NCI-H187 treated with DMSO at 0.1 percent for 48 hours (cell line): ENCODE measurements around the gene RXFP3.
"Not testable (repeated sequence)": the region's sequence is repeated elsewhere in the genome, so short reads cannot be mapped to it uniquely, and the experiment has no call there.

Source experiments
- DNase-seq: peaks from one replicate; lab custom pipeline; 2025; lab: John Stamatoyannopoulos, UW

Gene RXFP3

DNA sequence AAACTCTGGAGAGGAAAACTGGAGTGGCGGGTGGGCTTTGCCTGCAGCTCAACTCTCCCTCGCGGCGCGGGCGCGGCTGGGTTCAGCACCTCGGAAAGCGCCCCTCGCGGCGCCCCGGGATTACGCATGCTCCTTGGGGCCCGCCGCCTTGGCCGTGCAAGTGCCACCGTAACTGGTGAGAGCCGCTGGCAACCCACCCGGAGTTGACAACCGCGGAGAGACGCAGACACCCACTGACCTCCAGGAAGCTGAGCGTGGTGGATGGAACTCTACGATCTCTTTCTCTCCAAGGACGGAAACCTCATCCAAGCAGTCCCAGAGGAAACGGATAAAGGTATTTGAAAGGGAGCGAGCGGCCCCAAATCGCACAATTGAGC, 194 bp upstream of the RXFP3 start:
- peak; percentile 12 for DNase-seq

DNA sequence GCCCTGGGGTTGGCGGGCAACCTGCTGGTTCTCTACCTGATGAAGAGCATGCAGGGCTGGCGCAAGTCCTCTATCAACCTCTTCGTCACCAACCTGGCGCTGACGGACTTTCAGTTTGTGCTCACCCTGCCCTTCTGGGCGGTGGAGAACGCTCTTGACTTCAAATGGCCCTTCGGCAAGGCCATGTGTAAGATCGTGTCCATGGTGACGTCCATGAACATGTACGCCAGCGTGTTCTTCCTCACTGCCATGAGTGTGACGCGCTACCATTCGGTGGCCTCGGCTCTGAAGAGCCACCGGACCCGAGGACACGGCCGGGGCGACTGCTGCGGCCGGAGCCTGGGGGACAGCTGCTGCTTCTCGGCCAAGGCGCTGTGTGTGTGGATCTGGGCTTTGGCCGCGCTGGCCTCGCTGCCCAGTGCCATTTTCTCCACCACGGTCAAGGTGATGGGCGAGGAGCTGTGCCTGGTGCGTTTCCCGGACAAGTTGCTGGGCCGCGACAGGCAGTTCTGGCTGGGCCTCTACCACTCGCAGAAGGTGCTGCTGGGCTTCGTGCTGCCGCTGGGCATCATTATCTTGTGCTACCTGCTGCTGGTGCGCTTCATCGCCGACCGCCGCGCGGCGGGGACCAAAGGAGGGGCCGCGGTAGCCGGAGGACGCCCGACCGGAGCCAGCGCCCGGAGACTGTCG, 976 bp downstream of the RXFP3 start:
- no peak for DNase-seq

DNA sequence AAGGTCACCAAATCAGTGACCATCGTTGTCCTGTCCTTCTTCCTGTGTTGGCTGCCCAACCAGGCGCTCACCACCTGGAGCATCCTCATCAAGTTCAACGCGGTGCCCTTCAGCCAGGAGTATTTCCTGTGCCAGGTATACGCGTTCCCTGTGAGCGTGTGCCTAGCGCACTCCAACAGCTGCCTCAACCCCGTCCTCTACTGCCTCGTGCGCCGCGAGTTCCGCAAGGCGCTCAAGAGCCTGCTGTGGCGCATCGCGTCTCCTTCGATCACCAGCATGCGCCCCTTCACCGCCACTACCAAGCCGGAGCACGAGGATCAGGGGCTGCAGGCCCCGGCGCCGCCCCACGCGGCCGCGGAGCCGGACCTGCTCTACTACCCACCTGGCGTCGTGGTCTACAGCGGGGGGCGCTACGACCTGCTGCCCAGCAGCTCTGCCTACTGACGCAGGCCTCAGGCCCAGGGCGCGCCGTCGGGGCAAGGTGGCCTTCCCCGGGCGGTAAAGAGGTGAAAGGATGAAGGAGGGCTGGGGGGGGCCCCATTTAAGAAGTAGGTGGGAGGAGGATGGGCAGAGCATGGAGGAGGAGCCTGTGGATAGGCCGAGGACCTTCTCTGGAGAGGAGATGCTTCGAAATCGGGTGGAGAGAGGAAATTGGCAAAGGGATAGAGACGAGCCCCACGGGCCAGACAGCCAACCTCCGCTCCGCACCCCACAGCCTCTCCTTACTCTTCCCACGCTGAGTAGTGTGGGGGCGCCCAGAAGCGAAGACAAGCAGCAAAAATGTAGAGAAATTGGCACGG, 1.7 kb downstream of the RXFP3 start:
- no peak for DNase-seq

- no peak for DNase-seq
These were observed 2.3 kb downstream of the RXFP3 start for GRCh38 chr5:33938507-33938796.

GRCh38 chr5:33938881-33939280, 2.7 kb downstream of the RXFP3 start:
- DNase-seq: no peak

DNA sequence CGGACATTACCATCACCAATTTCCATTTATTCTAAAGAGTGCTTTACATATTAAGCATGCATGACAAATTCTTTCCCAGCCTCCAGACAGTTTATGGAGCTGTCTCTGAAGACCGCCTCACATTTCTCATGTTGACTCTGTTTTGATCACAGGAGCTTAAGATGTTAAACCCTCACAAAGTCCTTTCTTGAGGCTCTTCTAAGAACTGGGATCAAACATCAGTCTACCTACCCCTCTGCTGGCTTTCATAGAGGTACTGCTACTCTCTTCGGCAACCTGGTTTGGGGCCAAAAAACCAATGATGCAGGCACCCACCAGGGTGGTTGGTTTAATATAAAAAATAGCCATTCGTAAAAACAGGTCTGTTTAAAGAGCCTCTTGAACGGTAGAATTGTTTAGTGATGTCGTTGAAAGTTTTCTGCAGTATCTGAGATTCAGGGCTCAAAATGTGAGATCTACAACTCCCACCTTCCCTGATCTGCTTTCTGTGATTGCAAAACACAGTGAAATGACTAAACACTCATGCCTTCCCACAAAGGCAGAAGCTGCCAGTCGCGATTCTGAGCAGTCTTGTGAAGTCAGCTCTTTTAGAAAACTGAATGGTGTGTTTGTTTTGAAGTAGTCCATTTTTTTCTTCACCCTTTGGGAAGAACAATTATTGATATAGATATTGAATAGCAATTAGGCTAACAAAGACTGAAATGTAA, 3.5 kb downstream of the RXFP3 start:
- no peak for DNase-seq

DNA sequence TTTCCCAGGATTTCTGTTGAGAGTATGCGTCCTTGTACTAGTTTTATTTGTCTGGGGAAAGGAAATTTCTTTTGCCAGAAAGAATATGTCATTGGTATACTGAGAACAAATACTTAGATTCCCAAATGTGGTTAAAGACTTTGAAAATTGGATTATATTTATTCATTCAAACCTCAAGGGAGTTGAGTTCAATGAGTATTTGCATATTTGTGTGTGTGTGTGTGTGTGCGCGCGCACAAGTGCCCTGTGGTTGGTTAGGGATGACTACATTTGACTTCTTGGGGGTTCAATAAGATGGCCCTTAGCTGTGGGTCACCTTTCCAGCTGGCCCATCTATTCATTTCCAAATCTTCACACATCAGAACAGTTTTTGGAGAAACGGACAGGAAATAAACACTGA, 4.9 kb downstream of the RXFP3 start:
- peak; percentile 80 for DNase-seq

GRCh38 chr5:33944543-33945132, 8.5 kb downstream of the RXFP3 start:
- DNase-seq: no peak

GRCh38 chr5:33952175-33952574, 16.0 kb downstream of the RXFP3 start:
- not testable (repeated sequence) for DNase-seq

DNA sequence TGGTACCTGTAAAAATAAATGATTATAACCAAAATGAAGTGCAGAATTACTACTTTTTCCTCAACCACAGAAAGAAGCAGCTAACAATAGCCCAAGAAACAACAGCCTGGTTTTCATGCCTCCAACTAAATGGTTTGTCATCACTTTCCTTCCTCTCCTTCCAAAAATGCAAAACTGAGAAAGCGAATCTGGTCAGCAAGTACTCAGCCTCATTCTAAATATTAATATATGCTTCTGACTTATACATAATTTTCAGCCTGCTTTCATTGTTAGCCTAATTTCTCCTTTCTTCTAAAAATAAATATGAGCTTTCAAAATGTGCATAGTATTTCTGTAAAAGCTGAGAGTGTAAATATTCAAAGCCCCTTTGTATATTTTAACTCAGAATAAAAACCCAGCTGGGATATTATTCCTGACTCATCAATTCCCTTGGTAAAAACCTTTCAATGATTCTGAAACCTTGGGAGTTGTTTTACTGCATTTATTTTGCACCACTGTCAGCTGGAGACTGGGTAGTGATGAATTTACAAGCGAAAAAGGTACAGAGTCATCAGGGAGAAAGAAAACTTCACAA, 21.5 kb downstream of the RXFP3 start:
- no peak for DNase-seq

GRCh38 chr5:33958176-33958575, 22.0 kb downstream of the RXFP3 start:
- no peak for DNase-seq

DNA sequence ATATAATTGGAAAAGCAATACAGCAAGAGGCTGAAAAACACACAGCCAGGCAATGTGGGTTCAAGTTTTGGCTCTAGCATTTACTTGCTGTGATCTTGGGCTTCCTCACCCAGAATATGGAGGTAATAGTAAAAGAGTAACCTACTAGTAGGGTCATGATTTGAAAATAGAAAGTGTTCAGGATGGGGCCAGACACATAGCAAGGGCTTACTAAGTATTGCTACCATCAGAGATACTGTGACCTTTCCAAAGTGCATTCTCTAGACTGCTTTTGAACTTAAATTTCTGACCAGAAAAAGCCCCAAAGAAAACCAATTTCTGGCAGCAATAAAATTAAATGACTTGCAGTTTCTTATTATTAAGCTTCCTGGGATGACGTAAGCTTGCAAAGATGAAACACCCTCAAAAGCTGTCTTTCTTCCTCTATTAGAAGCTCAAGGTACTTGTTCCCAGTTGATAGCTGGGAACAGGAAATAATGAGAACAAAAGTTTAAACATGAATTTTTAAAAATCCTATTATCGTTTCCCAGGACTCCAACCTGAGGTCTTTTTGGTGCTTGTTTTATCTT, 28.0 kb downstream of the RXFP3 start:
- no peak for DNase-seq

GRCh38 chr5:33966805-33967204, 30.6 kb downstream of the RXFP3 start:
- no peak for DNase-seq

GRCh38 chr5:33968211-33969005, 32.2 kb downstream of the RXFP3 start:
- DNase-seq: no peak

DNA sequence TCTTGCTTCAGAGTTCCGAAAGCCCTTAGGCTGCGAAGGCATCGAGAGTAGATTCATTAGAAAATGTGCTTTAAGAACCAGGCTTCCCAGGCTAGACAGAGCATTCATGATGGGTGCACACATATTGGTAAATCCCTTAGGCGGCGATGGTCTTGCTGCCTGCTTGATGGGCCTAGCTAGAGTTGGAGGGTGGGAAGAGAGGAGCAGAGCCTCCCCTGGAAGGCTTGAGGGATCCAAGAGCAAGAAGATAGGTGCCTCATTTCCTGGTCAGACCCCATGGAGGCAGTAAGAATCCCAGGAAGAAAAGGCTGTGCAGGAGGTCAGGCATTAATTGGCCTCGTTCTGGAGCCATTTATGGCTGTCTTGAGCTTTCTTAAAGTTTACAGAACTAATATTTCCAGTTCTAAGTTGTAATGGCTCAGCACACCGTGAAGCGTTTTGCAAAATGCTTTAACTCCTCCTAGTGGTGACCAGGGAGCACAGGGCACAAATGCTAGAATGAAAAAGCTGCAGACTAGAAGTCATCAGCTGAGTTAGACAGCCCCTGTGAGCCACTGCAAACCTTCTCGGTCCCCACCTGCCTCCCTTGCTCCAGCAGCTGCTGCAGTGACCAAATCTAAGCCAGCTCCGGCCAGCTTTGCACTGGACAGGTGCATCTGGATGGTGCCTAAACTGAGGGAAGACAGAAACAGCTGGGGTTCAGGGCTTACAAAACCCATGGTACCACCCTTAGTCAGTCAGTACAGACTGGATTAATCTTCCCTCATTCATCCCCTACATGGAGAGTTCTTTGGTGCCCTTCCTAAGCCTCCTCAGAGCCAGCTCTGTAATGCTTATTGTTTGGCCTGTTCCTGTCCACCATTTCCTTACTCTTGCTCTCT, 33.6 kb downstream of the RXFP3 start:
- DNase-seq: peak; percentile 13

- no peak for DNase-seq
These were observed 37.1 kb downstream of the RXFP3 start for GRCh38 chr5:33973271-33973670.

- DNase-seq: no peak
These were observed 39.7 kb downstream of the RXFP3 start for GRCh38 chr5:33975852-33976251.

- DNase-seq: no peak
These were observed 40.1 kb downstream of the RXFP3 start for GRCh38 chr5:33976307-33976706.

GRCh38 chr5:33978306-33978705, 42.1 kb downstream of the RXFP3 start:
- DNase-seq: no peak

DNA sequence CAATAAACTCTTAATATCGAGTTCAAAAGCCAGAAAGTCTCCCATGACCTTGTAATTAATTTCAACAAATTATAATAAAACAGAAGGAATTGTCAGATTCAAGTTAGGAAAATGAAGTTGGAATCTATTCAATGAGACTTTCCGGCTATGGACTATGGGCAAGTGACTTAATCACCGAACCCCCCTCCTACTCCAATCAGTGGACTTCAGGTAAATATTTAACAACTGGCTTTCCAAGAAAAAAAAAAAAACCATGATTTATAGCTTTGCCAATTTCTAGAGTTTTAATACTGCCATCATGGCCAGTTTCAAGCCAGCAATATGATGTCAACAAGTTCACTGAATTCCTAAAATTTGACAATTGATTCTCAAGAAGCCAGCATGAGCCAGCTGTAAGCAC, 43.8 kb downstream of the RXFP3 start:
- no peak for DNase-seq
